Measurements from ENCODE around the gene IMMP2L.

Gene IMMP2L

DNA sequence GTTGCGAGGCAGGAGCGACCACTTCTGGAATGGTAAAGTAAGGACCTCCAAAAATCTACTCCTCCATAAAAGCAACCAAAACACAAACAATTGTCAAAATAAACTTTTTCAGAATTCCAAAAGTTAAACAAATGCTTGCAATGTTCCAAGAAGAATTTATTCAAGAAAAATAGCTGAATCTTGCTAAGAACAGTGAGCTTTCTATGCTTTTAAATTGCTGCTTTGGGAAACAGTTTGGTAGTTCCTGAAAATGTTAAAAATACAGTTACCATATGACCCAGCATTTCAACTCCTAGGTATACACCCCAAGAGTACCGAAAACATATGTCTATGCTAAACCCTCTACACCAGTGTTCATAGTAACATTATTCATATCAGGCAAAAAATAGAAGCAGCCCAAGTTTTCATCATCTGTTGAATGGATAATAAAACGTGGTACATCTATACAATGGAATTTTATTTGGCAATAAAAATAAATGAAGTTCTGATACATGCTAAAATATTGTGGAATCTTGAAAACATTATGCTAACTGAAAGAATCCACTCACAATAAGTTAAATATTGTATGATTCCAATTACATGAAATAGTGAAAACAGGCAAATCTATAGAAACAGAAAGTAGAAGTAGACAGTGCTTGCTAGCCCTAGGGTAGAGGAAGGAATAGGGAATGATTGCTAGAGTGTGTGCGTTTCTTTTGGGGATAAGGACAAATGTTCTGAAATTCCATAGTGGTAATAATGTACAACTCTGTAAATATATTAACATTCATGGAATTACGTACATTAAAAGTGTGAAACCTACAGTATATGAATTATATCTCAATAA is 414.4 kb downstream of the IMMP2L start:
- no peak for DNase-seq (ENCODE audit: low spot score)

DNA sequence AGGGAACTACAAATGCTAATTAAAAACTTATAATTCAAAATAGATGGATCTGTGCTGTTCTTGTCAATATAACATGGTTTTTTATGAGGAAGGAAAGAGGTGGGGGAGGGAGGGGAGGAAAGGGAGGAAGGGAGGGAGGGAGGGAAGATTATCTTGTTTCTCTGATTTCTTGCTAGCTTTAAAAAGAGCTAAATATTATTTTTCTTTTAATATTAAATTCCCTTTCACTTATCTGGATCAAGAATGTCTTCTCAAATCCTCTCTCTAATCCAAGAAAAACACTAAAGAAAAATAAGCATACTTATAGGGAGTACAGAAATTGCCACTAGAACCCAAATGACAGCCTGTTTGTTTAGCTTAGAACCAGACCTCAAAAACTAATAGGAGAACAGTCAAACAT is 416.2 kb downstream of the IMMP2L start:
- no peak for DNase-seq (ENCODE audit: low spot score)

DNA sequence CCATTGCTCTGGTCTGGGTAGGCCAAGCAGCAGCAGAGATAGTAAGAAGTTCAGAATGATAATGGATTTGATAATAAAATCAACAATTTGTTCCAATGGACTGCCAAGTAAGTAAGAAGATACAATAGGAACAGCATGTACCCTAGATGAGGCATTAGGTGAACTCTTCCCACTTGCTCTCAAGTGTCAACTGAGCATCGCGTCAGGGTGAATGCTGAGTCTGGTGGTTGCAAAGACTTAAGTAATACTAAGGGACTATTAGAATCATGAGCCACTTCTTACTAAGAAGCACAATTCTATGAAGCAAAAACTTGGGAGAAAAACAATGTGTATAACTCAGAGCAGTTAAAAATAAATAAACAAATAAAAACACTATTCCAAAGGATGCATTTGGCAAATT is 416.8 kb downstream of the IMMP2L start:
- no peak for DNase-seq (ENCODE audit: low spot score)

DNA sequence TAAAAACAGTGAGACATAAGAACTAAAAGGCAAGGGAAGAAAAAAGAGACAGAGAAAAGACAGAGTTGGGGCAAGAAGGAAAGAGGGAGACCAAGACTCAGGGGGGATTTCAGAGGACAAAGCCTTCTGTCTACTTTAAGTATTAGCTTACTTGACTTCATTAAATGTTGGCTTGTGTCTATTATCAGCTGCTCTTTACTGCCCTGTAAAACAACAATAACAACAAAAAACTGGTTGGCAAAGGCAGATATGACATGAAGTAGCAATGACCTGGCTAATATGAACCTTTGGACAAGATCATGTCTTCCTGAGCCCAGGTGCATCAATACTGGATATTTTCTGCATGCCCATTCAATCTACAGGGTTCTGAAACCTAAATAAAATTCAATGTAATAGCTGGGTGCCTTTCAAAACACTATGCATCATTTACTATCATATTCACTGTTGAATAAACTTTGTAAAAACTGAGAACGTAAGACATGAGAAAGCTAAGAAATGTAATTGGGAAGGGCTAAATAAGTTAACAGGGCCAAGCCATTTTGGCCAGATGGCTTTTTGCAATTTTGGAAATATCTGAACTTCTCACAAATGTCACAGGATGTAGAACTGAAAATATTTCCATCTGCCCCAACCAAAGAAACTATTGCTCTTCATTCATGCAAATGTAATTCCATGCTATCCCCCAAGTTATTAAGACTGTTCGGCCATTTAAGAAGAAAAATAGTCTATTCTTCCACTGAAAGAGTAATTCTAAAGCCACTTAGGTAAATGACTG is 422.0 kb downstream of the IMMP2L start:
- no peak for DNase-seq (ENCODE audit: low spot score)

DNA sequence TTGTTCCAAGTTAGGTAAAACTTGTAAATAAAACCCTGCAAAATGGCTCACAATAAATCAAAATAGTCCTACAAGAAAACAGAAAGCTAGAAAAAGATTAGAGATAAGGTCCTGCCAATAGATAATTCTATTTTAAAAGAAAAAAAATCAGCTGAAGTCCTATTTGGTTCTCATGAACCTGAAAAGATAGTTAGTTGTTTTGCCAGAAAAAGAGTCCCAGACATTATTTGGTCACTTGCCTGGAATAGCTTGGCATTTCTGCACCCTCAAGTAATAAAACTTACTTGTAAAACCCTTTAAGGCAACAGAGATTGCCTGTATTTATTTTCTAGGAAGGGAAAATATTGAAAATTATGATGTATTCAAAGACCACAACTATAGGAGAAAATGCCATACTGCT is 423.7 kb downstream of the IMMP2L start:
- no peak for DNase-seq (ENCODE audit: low spot score)

DNA sequence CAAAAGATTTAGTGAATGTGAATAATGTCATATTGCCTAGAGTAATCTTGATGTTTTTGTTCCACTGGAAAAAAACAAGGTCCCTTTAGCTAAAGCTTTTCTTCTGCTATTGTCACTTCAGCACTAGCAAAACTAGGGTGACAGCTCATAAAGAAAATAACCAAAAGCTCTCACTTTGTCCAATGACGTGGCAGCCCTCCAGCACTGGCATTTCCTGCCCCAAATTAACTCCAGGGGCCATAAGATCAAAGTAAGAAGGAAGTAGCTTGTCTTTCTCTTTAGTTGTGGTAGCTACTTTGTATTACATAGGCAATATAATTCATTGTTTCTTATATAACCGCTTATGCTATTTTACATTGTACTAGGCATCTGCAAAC is 424.1 kb downstream of the IMMP2L start:
- DNase-seq (ENCODE audit: low spot score) = no peak

DNA sequence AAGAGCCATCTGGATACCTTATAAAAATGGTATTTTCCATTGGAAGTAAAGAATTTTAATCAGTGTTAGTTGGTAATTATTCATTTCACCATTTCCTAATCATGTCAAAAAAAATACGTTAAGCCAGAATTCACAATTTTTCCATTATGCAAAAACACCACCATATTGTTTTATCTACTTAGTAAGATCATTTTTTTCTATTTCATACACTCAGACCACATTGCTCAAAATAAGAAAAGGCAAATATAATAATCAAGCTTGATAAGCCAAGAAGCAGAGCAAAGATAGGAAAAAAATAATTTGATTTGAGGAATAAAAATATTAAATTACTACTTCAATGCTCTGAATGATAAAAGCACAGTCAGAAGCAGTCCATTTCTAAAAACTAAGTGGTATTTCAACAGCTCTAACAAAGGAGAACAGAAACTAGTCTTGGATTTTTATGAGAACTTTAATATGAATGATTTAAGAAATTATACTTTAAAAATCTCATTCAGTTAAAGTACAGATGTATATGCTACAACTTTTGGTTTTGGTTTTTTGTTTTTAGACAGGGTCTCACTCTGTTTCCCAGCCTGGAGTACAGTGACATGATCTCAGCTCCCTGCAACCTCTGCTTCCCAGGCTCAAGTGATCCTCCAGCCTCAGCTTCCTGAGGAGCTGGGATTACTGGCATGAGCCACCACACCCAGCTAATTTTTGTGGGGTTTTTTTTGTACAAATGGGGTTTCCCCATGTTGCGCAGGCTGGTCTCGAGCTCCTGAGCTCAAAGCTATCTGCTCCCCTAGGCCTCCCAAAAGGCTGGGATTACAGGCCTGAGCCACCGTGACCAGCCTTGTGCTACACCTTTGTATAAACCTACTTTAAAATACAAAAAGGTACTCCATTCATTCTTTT is 424.7 kb downstream of the IMMP2L start:
- no peak for DNase-seq (ENCODE audit: low spot score)

DNA sequence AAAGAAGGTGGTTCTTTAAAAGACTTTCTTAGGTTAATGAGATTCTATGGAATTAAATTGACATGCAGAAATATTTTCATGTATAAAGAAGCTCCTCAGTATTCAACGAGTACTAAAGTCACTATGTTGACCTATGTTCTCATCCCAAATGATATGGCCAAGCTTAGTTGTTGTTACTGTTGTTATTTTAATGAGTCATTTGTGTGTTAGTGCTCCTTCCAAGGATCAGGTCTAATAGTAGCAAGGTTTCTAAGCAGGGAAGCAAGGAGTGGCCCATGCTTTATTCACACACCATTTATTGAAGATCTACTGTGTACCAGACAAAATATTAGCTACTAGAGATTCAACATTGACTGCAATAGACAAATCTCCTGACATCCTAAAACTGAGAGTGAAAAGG is 429.5 kb downstream of the IMMP2L start:
- DNase-seq (ENCODE audit: low spot score) = no peak

DNA sequence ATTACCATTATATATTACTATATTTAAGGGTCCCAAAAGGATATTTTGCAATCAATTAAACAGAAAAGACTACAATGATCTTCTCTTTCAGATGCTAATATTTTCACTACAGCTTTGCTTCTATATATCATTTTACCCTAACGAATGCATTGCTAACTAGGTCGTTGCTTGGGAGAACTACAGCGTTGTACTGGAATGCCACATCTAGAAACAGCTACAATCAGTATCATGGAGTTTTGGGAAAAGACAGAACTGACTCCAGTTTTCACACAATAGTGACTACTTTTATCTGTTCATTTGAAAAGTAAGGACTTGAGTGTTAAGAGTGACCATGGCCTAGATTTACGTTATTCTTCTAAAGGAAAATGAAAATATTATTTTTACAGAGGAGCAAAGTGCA is 432.9 kb downstream of the IMMP2L start:
- DNase-seq (ENCODE audit: low spot score) = no peak

DNA sequence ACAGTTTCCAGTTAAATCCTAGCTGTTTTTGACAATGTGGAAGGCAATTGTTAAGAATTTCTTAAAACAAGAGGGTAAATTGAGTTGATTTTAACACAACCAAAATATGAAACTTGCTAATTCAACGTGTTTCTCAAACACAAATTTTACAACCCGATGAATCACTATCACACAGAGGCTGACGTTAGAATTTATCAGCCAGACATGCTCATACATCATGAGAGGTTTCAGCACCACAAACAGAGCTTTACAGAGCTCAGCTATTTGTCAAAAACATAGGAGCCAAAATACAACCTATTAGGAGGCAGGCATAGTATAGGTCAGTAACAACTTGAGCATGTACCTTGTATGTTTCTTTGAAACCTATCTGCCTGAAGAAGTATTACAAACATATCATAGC is 435.3 kb downstream of the IMMP2L start:
- peak; percentile 5 for DNase-seq (ENCODE audit: low spot score)

DNA sequence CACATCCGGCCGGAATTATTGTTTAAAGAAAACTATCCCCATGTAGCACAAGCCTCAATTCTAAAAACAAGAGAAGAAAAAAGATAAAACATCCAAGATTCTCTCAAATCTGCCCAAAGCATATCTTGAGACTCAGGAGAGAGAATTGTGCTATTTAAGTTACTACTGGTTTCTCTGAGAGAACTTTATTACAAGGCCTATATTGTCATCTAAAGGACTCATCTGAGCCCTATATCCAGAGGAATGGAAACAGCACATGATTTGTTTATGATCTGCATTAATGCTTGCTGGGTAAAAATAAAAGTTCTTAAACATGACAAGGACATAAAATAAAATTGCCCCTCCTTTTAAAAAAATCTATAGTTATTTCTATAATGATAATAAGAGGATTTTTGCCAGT is 446.3 kb downstream of the IMMP2L start:
- DNase-seq (ENCODE audit: low spot score) = no peak

DNA sequence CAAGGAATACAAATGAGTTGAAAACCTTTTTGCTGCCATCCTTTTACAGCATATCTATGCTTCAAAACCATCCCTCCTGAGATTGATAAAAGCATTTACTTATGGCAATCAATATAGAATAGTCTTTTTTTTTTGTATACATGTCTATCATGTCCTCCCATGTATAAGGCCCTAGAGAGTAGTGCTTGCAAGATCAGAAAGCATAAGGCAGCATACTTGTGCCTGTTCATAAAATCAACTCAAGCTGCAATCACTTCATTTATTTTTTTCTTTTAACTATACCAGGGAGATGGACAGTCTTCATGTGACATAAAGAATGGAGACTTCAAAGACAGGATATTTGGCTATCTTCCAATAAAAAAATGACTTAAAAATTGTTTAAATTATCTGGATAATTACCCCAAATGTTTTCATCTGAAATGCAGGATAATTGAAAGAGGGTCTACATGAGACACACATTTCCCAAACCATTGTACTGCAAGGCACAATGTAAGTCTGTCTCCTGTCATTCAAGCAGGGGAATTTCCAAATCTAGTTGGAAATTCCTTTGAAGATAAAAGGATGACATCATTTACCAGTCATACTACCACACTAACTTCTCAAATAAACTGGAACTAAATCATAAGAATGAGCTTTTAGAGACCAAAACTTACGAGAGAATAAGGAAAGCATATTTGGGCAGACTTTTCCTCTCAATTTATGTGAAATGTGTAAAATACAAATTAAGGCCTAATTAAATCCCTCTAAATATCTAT is 448.9 kb downstream of the IMMP2L start:
- DNase-seq (ENCODE audit: low spot score) = no peak

DNA sequence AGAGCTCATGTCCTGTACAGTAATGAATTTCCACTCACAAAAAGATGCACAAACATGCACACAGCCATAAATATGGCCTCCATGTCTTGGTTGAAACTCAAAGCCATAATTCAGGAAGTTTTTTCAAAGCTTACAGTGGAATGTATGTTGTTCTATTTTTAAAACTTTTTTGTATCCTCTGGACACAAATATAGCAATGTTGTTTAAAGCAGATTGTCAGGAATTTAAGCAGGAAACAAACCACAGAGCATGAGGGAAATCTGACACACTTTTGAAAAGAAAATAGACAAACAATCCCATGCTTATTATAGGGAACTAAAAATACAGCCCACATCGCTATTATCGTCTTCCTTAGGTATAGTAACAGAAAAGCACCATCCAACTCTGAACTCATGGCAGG is 449.9 kb downstream of the IMMP2L start:
- no peak for DNase-seq (ENCODE audit: low spot score)

DNA sequence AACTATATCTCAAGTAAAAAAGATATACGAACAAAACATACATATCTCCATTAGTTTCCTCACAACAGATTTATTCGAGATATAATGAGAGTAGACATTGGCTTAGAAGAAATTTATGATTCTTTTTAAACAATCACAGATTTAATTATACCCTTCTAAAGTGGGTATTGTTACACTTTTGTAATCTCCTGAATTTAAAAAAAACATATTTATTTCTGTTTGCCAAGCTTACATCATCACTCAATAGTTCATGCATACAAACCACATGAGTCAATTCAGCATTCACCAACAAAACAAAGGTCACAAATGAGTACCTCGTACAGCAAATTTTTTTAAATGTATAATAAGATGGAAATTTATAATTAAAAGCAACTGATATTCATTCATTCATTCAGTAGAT is 453.8 kb downstream of the IMMP2L start:
- DNase-seq (ENCODE audit: low spot score) = no peak

DNA sequence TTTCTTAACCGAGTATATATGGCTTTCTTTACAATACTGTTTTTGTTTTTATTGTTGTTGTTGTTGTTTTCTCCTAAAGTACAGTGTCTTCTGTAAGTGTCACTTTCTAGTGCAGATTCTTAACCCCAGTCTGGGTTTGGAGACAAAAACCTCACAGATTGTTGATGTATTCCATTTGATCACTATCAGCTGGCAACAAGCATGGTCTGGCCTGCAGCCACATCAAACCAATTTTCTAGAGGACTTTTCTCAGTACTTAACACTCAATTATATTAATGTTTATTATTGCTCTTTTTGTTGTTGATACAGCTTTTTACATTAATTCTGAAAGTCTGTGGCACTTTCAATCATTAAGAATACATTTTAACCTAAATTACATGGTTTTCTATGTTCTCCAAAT is 454.3 kb downstream of the IMMP2L start:
- DNase-seq (ENCODE audit: low spot score) = no peak

DNA sequence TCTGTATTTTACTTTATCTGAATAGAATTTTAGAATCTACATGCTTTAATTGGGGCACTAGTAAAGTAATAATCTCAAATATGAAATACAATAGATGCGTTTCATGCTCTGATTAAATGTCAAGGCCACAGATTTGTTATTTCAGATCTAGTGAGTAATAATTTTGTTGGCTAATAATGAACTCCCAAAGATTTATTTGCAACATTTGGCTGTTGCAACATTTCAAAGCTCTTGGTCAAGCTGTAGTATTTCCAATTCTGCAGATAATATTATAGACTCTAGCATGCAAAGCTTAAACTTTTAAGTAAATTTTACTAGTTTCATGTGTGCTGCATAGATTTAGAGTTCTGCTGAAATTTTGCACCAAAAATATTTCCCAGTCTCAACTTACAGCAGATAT is 454.7 kb downstream of the IMMP2L start:
- DNase-seq (ENCODE audit: low spot score) = no peak

DNA sequence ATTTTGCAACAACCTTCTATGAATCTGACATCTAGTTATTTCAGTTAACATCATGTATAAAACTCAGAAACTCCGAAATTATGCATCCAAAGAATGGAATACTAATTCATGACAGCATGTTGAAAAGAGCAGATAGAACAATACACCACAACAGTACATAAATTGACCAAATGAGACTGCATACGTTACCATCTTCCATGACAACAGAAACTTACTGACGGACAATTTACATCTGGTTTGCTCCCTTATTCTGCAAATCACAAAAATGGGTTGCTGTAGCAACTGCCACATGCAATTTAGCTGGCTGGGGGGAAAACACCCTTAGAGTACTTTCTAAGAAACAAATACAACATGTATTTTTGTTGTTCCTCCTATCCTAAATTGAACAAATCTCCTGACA is 457.0 kb downstream of the IMMP2L start:
- no peak for DNase-seq (ENCODE audit: low spot score)

DNA sequence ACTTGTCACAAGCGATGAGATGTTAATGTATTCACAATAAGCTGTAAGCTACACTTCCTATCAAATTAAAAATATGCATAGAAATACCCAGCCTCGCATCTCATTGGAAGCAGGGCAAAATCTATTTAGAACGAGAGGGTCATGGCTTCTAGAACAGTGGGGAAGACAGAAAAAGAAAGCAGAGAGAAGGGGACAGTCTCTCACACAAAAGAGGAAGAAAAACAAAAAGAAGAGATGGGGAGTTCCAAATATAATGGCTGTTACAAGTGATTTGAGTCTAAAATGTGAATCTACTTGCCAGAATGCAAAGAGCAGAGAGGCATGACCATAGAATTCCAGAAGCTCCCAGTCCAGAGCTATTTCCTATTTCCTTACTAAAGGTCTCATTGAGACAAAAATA is 457.6 kb downstream of the IMMP2L start:
- no peak for DNase-seq (ENCODE audit: low spot score)

DNA sequence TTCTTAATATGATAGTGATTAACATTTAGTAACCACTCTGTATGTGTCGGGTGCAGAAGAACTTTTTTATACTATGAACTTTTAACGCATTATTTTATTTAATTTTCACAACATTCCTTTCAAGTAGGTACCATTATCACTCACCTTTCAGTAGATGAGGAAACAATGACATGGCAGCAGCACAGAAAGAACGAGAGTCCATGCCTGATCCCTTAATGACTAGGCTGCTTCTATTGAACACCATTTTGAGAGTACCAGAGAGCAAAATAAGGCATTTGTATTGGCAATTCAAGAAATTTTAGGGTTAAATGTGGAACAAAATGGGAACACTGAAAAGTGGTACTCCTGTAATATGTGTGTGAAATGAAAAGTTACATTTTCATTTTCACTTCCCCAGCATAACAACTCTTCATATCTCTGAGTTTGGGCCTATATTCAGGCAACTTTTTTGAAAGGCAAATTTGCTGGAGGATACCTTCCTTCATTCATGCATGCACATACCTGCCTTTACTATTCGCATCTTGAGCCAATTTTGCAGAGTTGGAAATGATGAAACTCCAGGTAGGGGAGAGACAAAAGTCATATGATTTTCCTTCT is 458.5 kb downstream of the IMMP2L start:
- no peak for DNase-seq (ENCODE audit: low spot score)

DNA sequence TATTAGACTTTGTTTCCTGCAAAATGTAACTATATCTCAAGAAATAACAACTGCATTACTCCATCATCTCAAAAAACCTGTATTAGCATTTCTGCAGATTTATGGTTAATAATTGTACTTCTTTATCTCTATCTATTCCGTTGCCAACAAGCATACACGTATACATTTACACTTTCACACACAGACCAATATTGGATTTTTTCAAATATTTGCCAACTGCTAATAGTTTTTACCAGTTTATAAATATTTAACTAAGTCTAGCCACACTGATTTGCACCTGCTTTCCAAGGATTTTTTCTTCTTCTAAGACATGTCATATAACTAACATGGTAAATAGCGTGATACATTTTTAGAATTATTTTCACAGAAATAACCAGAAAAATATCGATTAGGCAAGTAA is 459.2 kb downstream of the IMMP2L start:
- no peak for DNase-seq (ENCODE audit: low spot score)

DNA sequence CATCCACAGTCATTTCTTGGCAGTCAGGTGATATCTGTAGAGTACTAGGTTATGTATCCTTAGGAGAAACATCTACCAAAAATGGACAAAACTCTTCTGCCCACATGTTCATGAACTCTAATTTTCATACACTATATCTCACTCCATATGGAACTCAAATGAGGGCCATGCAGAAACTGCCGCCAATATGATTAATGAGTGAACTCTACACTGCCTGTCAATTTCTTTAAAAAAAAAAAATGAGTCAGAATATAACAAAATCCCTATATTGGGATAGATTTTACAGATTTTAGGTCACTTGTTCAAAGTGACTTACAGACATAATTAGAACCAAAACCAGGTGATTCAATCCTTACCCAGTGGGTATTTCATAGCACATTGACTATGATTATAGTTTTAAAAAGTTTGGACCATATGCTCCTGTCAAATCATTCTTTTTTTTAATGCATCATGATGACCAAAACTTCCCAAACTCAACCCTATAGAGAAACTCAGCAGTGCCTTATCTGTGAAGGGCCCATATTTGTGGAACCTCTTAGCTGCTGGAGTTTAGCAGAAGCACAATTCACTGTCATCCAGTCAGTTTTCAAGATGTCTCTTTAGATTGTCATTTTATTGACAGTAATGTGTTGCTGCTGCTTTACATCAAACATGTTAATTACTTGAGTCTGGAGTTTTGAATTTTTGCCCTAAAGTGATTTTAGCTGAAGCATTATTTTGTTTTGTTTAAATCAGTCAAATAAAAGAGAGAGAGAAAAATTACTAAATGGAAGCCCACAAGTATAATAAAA is 460.2 kb downstream of the IMMP2L start:
- DNase-seq (ENCODE audit: low spot score) = no peak
